Smooth muscle cell (in vitro differentiated cells): ENCODE measurements around the gene TOMM20. TPM values are rescaled to one million over a fixed set of nuclear protein-coding genes. Genes with fewer than 3 reads are reported as not detected.

Source experiments
- DNase-seq: peaks from one replicate; lab custom pipeline; 2025; ENCODE audit not compliant: unreplicated experiment; lab: John Stamatoyannopoulos, UW
- H2AFZ ChIP-seq: fragments of 200-600 bp; sonication (generic); 2 replicates; pipeline ENCODE4 v1.6.0; 2016; ENCODE audit warnings: antibody characterized with exemption, low read depth, mild to moderate bottlenecking
- H3F3A ChIP-seq: fragments of 200-600 bp; sonication (generic); 2 replicates; pipeline ENCODE4 v1.6.0; 2017; ENCODE audit warnings: antibody characterized with exemption, low read depth
- H3K27ac ChIP-seq: fragments of 200-600 bp; sonication (generic); 2 replicates; pipeline ENCODE4 v1.5.1; 2016; ENCODE audit warnings: low read depth, mild to moderate bottlenecking
- H3K27me3 ChIP-seq: fragments of 200-600 bp; sonication (generic); 2 replicates; pipeline ENCODE4 v1.6.1; 2016; ENCODE audit warnings: low read depth, mild to moderate bottlenecking
- H3K36me3 ChIP-seq: fragments of 200-600 bp; sonication (generic); 2 replicates; pipeline ENCODE4 v1.5.1; 2016; ENCODE audit warnings: low read depth
- H3K4me1 ChIP-seq: fragments of 200-600 bp; sonication (generic); 2 replicates; pipeline ENCODE4 v1.5.1; 2016; ENCODE audit warnings: low read depth
- H3K4me2 ChIP-seq: fragments of 200-600 bp; sonication (generic); 2 replicates; pipeline ENCODE4 v1.6.0; 2016; ENCODE audit warnings: mild to moderate bottlenecking
- H3K4me3 ChIP-seq: fragments of 200-600 bp; sonication (generic); 2 replicates; pipeline ENCODE4 v1.5.1; 2016; ENCODE audit warnings: mild to moderate bottlenecking
- H3K79me2 ChIP-seq: fragments of 200-600 bp; sonication (generic); 2 replicates; pipeline ENCODE4 v1.6.0; 2016; ENCODE audit warnings: low read depth, mild to moderate bottlenecking
- H3K9ac ChIP-seq: fragments of 200-600 bp; sonication (generic); 2 replicates; pipeline ENCODE4 v1.6.0; 2016; ENCODE audit warnings: low read depth
- H3K9me3 ChIP-seq: fragments of 200-600 bp; sonication (generic); replicated peaks from 2 replicates; pipeline ENCODE4 v1.5.1; 2016; ENCODE audit warnings: low read depth
- H4K20me1 ChIP-seq: fragments of 200-600 bp; sonication (generic); 2 replicates; pipeline ENCODE4 v1.6.0; 2016; ENCODE audit warnings: low read depth
- CTCF ChIP-seq: fragments of 200-600 bp; sonication (generic); IDR thresholded peaks from 2 replicates; pipeline ENCODE4 v1.5.1; 2017; ENCODE audit warnings: borderline replicate concordance, mild to moderate bottlenecking, antibody characterized with exemption; ENCODE audit not compliant: insufficient read depth, poor library complexity, severe bottlenecking
- WGBS: methylation state at CpG from one replicate; pipeline ENCODE4 v1.1.7; 2016; ENCODE audit warnings: low lambda C conversion rate; 5-methylcytosine and 5-hydroxymethylcytosine counted together
- polyA plus RNA-seq: library from polyadenylated mRNA; unstranded; fragments of >200 nt; fragmentation: Nextera tagmentation; extraction: Ambion mirVana; gene quantifications from 2 replicates; pipeline ENCODE4 v1.2.1, GENCODE V29; 2016
- total RNA-seq: library from RNA; depleted of rRNA; stranded (reverse); fragments of >200 nt; gene quantifications from 2 replicates; pipeline ENCODE4 v1.2.3, GENCODE V29; 2014

Gene TOMM20
- total and polyA plus RNA-seq, 2 experiments from 2014 or later: 46.1 to 82.1 TPM

DNA sequence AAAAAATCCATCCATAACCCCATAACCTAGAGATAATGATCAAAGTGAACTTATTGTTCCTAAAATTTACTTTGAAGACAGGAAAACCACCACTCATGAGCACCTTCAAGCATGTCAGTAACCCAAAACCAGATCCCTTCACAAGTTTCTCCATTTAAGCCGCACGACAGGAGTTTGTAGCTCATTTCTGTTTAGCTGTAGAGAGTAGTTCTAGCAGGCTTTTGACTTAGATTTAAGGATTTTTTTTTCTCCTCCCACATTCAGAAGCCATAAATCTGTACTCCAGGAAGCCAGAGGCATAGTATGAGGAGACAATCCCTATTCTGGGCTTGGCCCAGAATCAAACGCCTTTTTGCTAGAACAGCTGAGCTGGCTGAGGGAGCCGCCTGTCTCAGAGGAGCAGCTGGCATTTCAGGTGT, 25.6 kb downstream of the TOMM20 start:
- no peaks in the 10 kb centered on the region for H3K36me3 ChIP-seq
- H3K4me2 ChIP-seq: no peak overlapping the region
- H2AFZ ChIP-seq: no peak overlapping the region
- peaks cover 5% of the 10 kb centered on the region for H3K4me1 ChIP-seq
- DNase-seq: no peak
- H4K20me1 ChIP-seq: no peaks in the 10 kb centered on the region
- no peaks in the 10 kb centered on the region for H3K27me3 ChIP-seq
- TF ChIP-seq CTCF: no peak
- WGBS: 86% methylated on average over 4 of the region's 4 CpGs
- H3K79me2 ChIP-seq: no peaks in the 10 kb centered on the region
- no peak overlapping the region for H3K27ac ChIP-seq
- no peaks in the 10 kb centered on the region for H3K9me3 ChIP-seq
- H3F3A ChIP-seq: peaks cover 30% of the 10 kb centered on the region
- no peak overlapping the region for H3K9ac ChIP-seq
- no peak overlapping the region for H3K4me3 ChIP-seq

- DNase-seq: no peak
- Histone ChIP-seq H3K9ac (no peak overlapping the region), H3K4me2 (no peak overlapping the region), H4K20me1 (no peaks in the 10 kb centered on the region), H2AFZ (no peak overlapping the region), H3F3A (peaks cover 22% of the 10 kb centered on the region), H3K27me3 (no peaks in the 10 kb centered on the region), H3K27ac (no peak overlapping the region), H3K36me3 (no peaks in the 10 kb centered on the region), H3K79me2 (no peaks in the 10 kb centered on the region), H3K4me1 (peaks cover 5% of the 10 kb centered on the region), H3K4me3 (no peak overlapping the region), H3K9me3 (no peaks in the 10 kb centered on the region)
- WGBS: 96% methylated on average over 3 of the region's 3 CpGs
- no peak for TF ChIP-seq CTCF
These were observed 26.4 kb downstream of the TOMM20 start for GRCh38 chr1:235102259-235102582.

GRCh38 chr1:235101558-235102258, 26.9 kb downstream of the TOMM20 start:
- no peak overlapping the region for H2AFZ ChIP-seq
- no peaks in the 10 kb centered on the region for H3K79me2 ChIP-seq
- no peak overlapping the region for H3K4me2 ChIP-seq
- no peaks in the 10 kb centered on the region for H3K9me3 ChIP-seq
- no peak for DNase-seq
- no peaks in the 10 kb centered on the region for H3K36me3 ChIP-seq
- peaks cover 5% of the 10 kb centered on the region for H3K4me1 ChIP-seq
- no peak overlapping the region for H3K9ac ChIP-seq
- no peak overlapping the region for H3K4me3 ChIP-seq
- no peaks in the 10 kb centered on the region for H3K27me3 ChIP-seq
- H4K20me1 ChIP-seq: no peaks in the 10 kb centered on the region
- H3K27ac ChIP-seq: no peak overlapping the region
- 95% methylated on average over 4 of the region's 5 CpGs for WGBS
- no peak for TF ChIP-seq CTCF
- peaks cover 17% of the 10 kb centered on the region for H3F3A ChIP-seq

- H3K4me3 ChIP-seq: no peak overlapping the region
- no peaks in the 10 kb centered on the region for H3K9me3 ChIP-seq
- H2AFZ ChIP-seq: no peak overlapping the region
- no peak for TF ChIP-seq CTCF
- H3K4me2 ChIP-seq: no peak overlapping the region
- DNase-seq: no peak
- H3K4me1 ChIP-seq: peaks cover 3% of the 10 kb centered on the region
- H4K20me1 ChIP-seq: no peaks in the 10 kb centered on the region
- no peaks in the 10 kb centered on the region for H3K79me2 ChIP-seq
- no peak overlapping the region for H3K27ac ChIP-seq
- WGBS: 82% methylated on average over 13 of the region's 13 CpGs
- H3K27me3 ChIP-seq: no peaks in the 10 kb centered on the region
- peaks cover 5% of the 10 kb centered on the region for H3F3A ChIP-seq
- no peaks in the 10 kb centered on the region for H3K36me3 ChIP-seq
- H3K9ac ChIP-seq: no peak overlapping the region
These were observed 28.4 kb downstream of the TOMM20 start for GRCh38 chr1:235100194-235100772.
